GM12873 (cell line): ENCODE measurements around the gene SH3TC1.

ENCODE experiments used
- CTCF ChIP-seq: IDR thresholded peaks from 2 replicates; pipeline ENCODE4 v1.5.1; 2012; ENCODE audit warnings: low read depth, mild to moderate bottlenecking, moderate library complexity, low read length, control low read depth; ENCODE audit not compliant: insufficient read depth; ENCODE audit errors: missing control alignments

Gene SH3TC1

GRCh38 chr4:8164687-8165086 is 34.4 kb upstream of the SH3TC1 start:
- no peak for TF ChIP-seq CTCF

GRCh38 chr4:8165374-8165896 is 33.7 kb upstream of the SH3TC1 start:
- no peak for TF ChIP-seq CTCF

- no peak for TF ChIP-seq CTCF
These were observed 31.8 kb upstream of the SH3TC1 start for GRCh38 chr4:8167291-8167690.

- no peak for TF ChIP-seq CTCF
These were observed 31.3 kb upstream of the SH3TC1 start for GRCh38 chr4:8167815-8168214.

GRCh38 chr4:8168232-8168631 is 30.9 kb upstream of the SH3TC1 start:
- peak; percentile 49 for TF ChIP-seq CTCF

GRCh38 chr4:8168832-8169598 is 30.1 kb upstream of the SH3TC1 start:
- TF ChIP-seq CTCF, result no peak

- TF ChIP-seq CTCF, result no peak
These were observed 29.3 kb upstream of the SH3TC1 start for GRCh38 chr4:8169763-8170162.
